ENCODE measurements around the gene HSPBAP1. TPM values are rescaled to one million over a fixed set of nuclear protein-coding genes. Genes with fewer than 3 reads are reported as not detected.
"Not testable (repeated sequence)": the region's sequence is repeated elsewhere in the genome, so short reads cannot be mapped to it uniquely, and the experiment has no call there.

The HSPBAP1 gene
- total RNA-seq, 2 experiments from 2014 or later = 4.0 to 4.2 TPM

DNA sequence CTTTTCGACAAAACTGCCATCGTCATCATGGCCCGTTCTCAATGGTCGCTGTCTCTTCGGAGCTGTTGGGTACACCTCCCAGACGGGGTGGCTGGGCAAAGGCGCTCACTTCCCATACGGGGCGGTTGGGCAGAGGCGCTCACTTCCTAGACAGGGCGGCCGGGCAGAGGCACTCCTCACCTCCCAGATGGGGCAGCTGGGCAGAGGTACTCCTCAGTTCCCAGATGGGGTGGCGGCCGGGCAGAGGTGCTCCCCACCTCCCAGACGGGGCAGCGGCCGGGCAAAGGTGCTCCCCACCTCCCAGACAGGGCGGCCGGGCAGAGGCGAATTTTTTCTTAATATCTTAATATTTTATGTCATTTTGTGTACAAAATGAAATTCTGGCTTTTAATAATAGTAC is 68.5 kb downstream of the HSPBAP1 start:
- DNase-seq (no peak), ATAC-seq (no peak)
- H3K27ac Mint-ChIP-seq = no peak overlapping the region
- H3K4me1 Mint-ChIP-seq (ENCODE audit: low read depth) = no peaks in the 10 kb centered on the region
- intact Hi-C loops (cut with micrococcal nuclease) = no loop called here
- ChIA-PET CTCF (no interaction called here), POLR2A (no interaction called here)
- H3K9me3 Mint-ChIP-seq = peaks cover 4% of the 10 kb centered on the region
- no peaks in the 10 kb centered on the region for H3K27me3 Mint-ChIP-seq
- TF ChIP-seq, protein P1, sequence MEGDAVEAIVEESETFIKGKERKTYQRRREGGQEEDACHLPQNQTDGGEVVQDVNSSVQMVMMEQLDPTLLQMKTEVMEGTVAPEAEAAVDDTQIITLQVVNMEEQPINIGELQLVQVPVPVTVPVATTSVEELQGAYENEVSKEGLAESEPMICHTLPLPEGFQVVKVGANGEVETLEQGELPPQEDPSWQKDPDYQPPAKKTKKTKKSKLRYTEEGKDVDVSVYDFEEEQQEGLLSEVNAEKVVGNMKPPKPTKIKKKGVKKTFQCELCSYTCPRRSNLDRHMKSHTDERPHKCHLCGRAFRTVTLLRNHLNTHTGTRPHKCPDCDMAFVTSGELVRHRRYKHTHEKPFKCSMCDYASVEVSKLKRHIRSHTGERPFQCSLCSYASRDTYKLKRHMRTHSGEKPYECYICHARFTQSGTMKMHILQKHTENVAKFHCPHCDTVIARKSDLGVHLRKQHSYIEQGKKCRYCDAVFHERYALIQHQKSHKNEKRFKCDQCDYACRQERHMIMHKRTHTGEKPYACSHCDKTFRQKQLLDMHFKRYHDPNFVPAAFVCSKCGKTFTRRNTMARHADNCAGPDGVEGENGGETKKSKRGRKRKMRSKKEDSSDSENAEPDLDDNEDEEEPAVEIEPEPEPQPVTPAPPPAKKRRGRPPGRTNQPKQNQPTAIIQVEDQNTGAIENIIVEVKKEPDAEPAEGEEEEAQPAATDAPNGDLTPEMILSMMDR (IDR thresholded peaks at IDR 0.05) = no peak
- H3K36me3 Mint-ChIP-seq (ENCODE audit: low read depth) = peaks cover 53% of the 10 kb centered on the region
- H3K4me3 Mint-ChIP-seq = no peak overlapping the region

DNA sequence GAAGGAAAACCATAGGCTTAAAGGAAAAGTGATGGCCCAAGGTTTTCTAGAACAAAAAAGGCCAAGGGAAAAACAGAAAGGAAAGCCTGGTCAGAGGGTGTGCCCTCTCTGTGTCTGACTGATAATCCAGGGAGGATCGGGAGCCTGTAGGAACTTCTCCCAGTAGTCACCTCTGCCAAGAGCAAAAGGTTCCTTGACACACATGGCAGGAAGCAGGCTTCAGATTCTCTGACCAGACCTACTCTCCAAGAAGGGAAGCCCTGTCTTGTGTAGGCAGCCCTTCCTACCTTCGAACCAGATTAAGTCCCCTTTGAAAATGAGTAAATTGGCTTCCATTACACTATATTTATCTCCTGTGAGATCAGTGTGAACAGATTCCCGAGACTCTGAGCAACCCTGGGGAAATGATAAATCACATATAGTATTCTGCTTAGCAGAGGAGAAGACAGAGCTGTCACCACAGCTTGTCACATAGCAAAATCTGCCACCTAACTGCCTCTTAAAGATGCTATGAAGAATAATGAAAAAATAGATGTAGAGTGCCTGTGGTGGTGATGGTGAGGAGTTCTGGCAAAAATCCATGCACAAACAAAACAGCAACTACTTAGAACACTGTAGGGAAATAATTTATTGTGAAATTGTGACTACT is 74.2 kb downstream of the HSPBAP1 start:
- intact Hi-C loops (cut with micrococcal nuclease) = no loop called here
- no peaks in the 10 kb centered on the region for H3K27me3 Mint-ChIP-seq
- POLR2A ChIA-PET = interaction anchor here (1.6 kb wide), 1 partner anchor 25 kb away, joined by 3 read pairs; no protein-coding TSS in a partner anchor
- H3K4me3 Mint-ChIP-seq = no peak overlapping the region
- TF ChIP-seq, protein P1 (IDR thresholded peaks at IDR 0.05) = no peak
- CTCF ChIA-PET = no interaction called here
- DNase-seq (no peak), ATAC-seq (no peak)
- no peaks in the 10 kb centered on the region for H3K4me1 Mint-ChIP-seq (ENCODE audit: low read depth)
- H3K27ac Mint-ChIP-seq = no peak overlapping the region
- peaks cover 51% of the 10 kb centered on the region for H3K36me3 Mint-ChIP-seq (ENCODE audit: low read depth)
- H3K9me3 Mint-ChIP-seq = no peaks in the 10 kb centered on the region

DNA sequence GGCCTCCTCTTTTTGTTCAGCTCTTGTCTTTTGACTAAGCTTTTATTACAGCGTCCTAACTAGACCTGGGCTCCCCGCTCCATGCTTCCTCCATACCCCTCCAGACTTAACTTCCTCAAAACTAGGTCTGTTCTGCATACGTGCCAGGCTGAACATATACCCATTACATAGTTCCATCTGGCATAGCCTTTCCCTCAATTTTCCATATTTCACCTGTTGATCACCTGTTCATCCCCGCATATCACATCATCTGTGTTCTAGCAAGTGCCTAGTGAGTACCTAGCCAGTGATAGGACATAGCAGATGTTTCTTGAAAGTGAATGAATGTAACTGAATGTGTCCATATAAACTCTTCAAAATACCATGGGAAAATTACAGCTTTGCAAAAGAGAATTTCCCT is 77.0 kb downstream of the HSPBAP1 start:
- CTCF ChIA-PET = no interaction called here
- no peak for ATAC-seq
- POLR2A ChIA-PET = no interaction called here
- H3K9me3 Mint-ChIP-seq = no peaks in the 10 kb centered on the region
- H3K36me3 Mint-ChIP-seq (ENCODE audit: low read depth) = peaks cover 51% of the 10 kb centered on the region
- H3K4me1 Mint-ChIP-seq (ENCODE audit: low read depth) = peaks cover 3% of the 10 kb centered on the region
- TF ChIP-seq, protein P1 (IDR thresholded peaks at IDR 0.05) = no peak
- no peak overlapping the region for H3K4me3 Mint-ChIP-seq
- no peak for DNase-seq
- no peak overlapping the region for H3K27ac Mint-ChIP-seq
- H3K27me3 Mint-ChIP-seq = no peaks in the 10 kb centered on the region
- intact Hi-C loops (cut with micrococcal nuclease) = no loop called here

DNA sequence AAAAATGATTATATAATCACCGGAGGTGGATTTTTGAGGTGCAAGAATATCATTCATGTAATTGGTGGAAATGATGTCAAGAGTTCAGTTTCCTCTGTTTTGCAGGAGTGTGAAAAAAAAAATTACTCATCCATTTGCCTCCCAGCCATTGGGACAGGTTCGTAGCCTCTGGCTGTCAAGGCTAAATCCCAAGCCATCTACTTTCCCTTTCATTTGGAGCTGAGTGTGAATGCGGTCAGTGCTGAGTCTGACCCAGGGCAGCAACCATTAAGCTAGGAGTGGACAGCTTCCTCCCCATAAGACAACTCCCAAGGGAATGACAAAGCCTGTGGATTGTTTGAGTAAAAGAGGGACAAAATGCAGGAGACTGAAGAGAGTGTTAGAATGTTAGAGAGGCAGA is 79.4 kb downstream of the HSPBAP1 start:
- Mint-ChIP-seq H3K27me3 (no peaks in the 10 kb centered on the region), H3K4me1 (ENCODE audit: low read depth) (peaks cover 25% of the 10 kb centered on the region), H3K36me3 (ENCODE audit: low read depth) (peaks cover 60% of the 10 kb centered on the region), H3K27ac (no peak overlapping the region), H3K9me3 (no peaks in the 10 kb centered on the region), H3K4me3 (no peak overlapping the region)
- intact Hi-C loops (cut with micrococcal nuclease) = no loop called here
- DNase-seq = no peak
- CTCF ChIA-PET = interaction anchor here (0.8 kb wide), 1 partner anchor 27 kb away, joined by 3 read pairs; no protein-coding TSS in a partner anchor
- TF ChIP-seq, protein P1 (IDR thresholded peaks at IDR 0.05) = no peak
- POLR2A ChIA-PET = no interaction called here
- no peak for ATAC-seq

DNA sequence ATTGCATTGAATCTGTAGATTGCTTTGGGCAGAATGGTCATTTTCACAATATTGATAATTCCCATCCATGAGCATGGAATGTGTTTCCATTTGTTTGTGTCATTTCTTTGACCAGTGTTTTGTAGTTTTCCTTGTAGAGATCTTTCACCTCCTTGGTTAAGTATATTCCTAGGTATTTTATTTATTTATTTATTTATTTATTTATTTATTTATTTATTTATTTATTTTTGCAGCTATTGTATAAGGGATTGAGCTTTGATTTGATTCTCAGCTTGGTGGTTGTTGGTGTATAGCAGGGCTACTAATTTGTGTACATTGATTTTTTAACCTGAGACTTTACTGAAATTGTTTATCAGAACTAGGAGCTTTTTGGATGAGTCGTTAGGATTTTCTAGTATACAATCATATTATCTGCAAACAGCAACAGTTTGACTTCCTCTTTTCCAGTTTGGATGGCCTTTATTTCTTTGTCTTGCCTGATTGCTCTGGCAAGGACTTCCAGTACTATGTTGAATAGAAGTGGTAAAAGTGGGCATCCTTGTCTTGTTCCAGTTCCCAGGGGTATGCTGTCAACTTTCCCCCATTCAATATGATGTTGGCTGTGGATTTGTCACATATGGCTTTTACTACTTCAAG is 82.9 kb downstream of the HSPBAP1 start:
- POLR2A ChIA-PET = interaction anchor here (1.5 kb wide), 1 partner anchor 10 kb away, joined by 3 read pairs; no protein-coding TSS in a partner anchor
- peaks cover 30% of the 10 kb centered on the region for H3K4me1 Mint-ChIP-seq (ENCODE audit: low read depth)

More for the DNA sequence above, 82.9 kb downstream of the HSPBAP1 start:
- CTCF ChIA-PET = interaction anchor here (1.5 kb wide), 2 partner anchors 15 to 317 kb away, joined by 3 to 4 read pairs; partner anchors contain the start of gene SEMA5B
- H3K36me3 Mint-ChIP-seq (ENCODE audit: low read depth) = peaks cover 68% of the 10 kb centered on the region
- H3K4me3 Mint-ChIP-seq; H3K27ac Mint-ChIP-seq; H3K27me3 Mint-ChIP-seq; DNase-seq; intact Hi-C loops (cut with micrococcal nuclease); H3K9me3 Mint-ChIP-seq; ATAC-seq: not testable (repeated sequence)

Data from activated CD8-positive, alpha-beta T cell treated with anti-CD3 and anti-CD28 coated beads for 36 hours (primary cell).